ENCODE results near the gene PCNX2. TPM values are rescaled to one million over a fixed set of nuclear protein-coding genes. Genes with fewer than 3 reads are reported as not detected.

The PCNX2 gene
- total RNA-seq, 2 donors from 2014 or later = 23.9 to 39.1 TPM

DNA sequence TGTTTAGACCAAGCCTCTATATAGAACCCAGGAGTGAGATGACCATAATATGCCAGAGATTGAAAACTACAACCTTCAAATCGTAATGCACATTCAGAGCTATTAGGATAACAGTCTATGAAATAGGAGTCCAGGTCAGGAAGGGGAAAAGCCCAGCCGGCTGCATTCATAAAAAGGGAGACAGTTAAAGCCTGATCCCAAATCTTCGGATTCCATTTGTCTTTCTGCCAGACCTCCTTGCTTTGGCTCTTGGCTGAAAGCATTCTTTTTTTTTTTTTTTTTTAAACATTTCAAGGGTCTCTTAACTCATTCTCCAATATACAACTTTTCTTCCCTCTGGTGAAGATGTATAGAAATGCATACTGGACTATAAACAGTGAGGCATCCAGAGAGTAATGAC, 264.0 kb downstream of the PCNX2 start:
- no peaks in the 10 kb centered on the region for H3K9me3 ChIP-seq (ENCODE audit: control insufficient read depth, low read length)
- DNase-seq = no peak
- peaks cover 5% of the 10 kb centered on the region for H3K36me3 Mint-ChIP-seq (ENCODE audit: low read depth)
- no peak overlapping the region for H3K27ac ChIP-seq (ENCODE audit: low read depth, low read length)
- peaks cover 27% of the 10 kb centered on the region for H3K27me3 Mint-ChIP-seq (ENCODE audit: insufficient read depth)
- H3K4me3 ChIP-seq (ENCODE audit: low read length) = no peak overlapping the region
- H3K27ac Mint-ChIP-seq = no peak overlapping the region
- H3K4me1 ChIP-seq (ENCODE audit: control insufficient read depth, insufficient read depth, low read length) = peaks cover 8% of the 10 kb centered on the region
- TF ChIP-seq, protein P1, sequence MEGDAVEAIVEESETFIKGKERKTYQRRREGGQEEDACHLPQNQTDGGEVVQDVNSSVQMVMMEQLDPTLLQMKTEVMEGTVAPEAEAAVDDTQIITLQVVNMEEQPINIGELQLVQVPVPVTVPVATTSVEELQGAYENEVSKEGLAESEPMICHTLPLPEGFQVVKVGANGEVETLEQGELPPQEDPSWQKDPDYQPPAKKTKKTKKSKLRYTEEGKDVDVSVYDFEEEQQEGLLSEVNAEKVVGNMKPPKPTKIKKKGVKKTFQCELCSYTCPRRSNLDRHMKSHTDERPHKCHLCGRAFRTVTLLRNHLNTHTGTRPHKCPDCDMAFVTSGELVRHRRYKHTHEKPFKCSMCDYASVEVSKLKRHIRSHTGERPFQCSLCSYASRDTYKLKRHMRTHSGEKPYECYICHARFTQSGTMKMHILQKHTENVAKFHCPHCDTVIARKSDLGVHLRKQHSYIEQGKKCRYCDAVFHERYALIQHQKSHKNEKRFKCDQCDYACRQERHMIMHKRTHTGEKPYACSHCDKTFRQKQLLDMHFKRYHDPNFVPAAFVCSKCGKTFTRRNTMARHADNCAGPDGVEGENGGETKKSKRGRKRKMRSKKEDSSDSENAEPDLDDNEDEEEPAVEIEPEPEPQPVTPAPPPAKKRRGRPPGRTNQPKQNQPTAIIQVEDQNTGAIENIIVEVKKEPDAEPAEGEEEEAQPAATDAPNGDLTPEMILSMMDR (conservative IDR thresholded peaks at IDR 0.05) = no peak
- WGBS, 2 experiments (ENCODE audit: insufficient coverage in 1 of 2, insufficient read length in 1 of 2) = 91 to 100% methylated on average over 2 to 3 of the region's 3 CpGs
- no peak overlapping the region for H3K4me3 Mint-ChIP-seq
- no peak overlapping the region for H3K9ac ChIP-seq (ENCODE audit: extremely low read depth, low read length, poor library complexity, severe bottlenecking)
- H3K36me3 ChIP-seq (ENCODE audit: control insufficient read depth, insufficient read depth, low read length) = no peaks in the 10 kb centered on the region
- H3K27me3 ChIP-seq (ENCODE audit: control insufficient read depth, insufficient read depth, low read length, poor library complexity, severe bottlenecking) = peaks cover 23% of the 10 kb centered on the region
- H3K9me3 Mint-ChIP-seq = no peaks in the 10 kb centered on the region
- H3K4me1 Mint-ChIP-seq = peaks cover 32% of the 10 kb centered on the region

- H3K9me3 Mint-ChIP-seq = no peaks in the 10 kb centered on the region
- no peak overlapping the region for H3K27ac Mint-ChIP-seq
- peaks cover 16% of the 10 kb centered on the region for H3K27me3 ChIP-seq (ENCODE audit: control insufficient read depth, insufficient read depth, low read length, poor library complexity, severe bottlenecking)
- no peak for DNase-seq
- H3K27me3 Mint-ChIP-seq (ENCODE audit: insufficient read depth) = peaks cover 34% of the 10 kb centered on the region
- H3K36me3 Mint-ChIP-seq (ENCODE audit: low read depth) = peaks cover 5% of the 10 kb centered on the region
- H3K4me3 Mint-ChIP-seq = no peak overlapping the region
- 85 to 86% methylated on average over 5 of the region's 5 CpGs for WGBS, 2 experiments (ENCODE audit: insufficient coverage in 1 of 2, insufficient read length in 1 of 2)
- peaks cover 15% of the 10 kb centered on the region for H3K4me1 Mint-ChIP-seq
- H3K4me3 ChIP-seq (ENCODE audit: low read length) = no peak overlapping the region
- H3K36me3 ChIP-seq (ENCODE audit: control insufficient read depth, insufficient read depth, low read length) = no peaks in the 10 kb centered on the region
- TF ChIP-seq, protein P1 (conservative IDR thresholded peaks at IDR 0.05) = no peak
- H3K9me3 ChIP-seq (ENCODE audit: control insufficient read depth, low read length) = no peaks in the 10 kb centered on the region
- H3K4me1 ChIP-seq (ENCODE audit: control insufficient read depth, insufficient read depth, low read length) = no peaks in the 10 kb centered on the region
- H3K27ac ChIP-seq (ENCODE audit: low read depth, low read length) = no peak overlapping the region
- H3K9ac ChIP-seq (ENCODE audit: extremely low read depth, low read length, poor library complexity, severe bottlenecking) = no peak overlapping the region
Measured at GRCh38 chr1:233027046-233027445, 268.5 kb downstream of the PCNX2 start.

GRCh38 chr1:233025567-233025966, 270.0 kb downstream of the PCNX2 start:
- H3K27ac Mint-ChIP-seq = no peak overlapping the region
- DNase-seq = no peak

More at GRCh38 chr1:233025567-233025966, 270.0 kb downstream of the PCNX2 start:
- Mint-ChIP-seq H3K36me3 (ENCODE audit: low read depth) (peaks cover 5% of the 10 kb centered on the region), H3K4me3 (no peak overlapping the region), H3K9me3 (no peaks in the 10 kb centered on the region), H3K4me1 (peaks cover 17% of the 10 kb centered on the region), H3K27me3 (ENCODE audit: insufficient read depth) (peaks cover 44% of the 10 kb centered on the region)
- H3K27me3 ChIP-seq (ENCODE audit: control insufficient read depth, insufficient read depth, low read length, poor library complexity, severe bottlenecking) = peaks cover 26% of the 10 kb centered on the region
- H3K27ac ChIP-seq (ENCODE audit: low read depth, low read length) = no peak overlapping the region
- H3K36me3 ChIP-seq (ENCODE audit: control insufficient read depth, insufficient read depth, low read length) = no peaks in the 10 kb centered on the region
- no peak overlapping the region for H3K4me3 ChIP-seq (ENCODE audit: low read length)
- no peak overlapping the region for H3K9ac ChIP-seq (ENCODE audit: extremely low read depth, low read length, poor library complexity, severe bottlenecking)
- TF ChIP-seq, protein P1 (conservative IDR thresholded peaks at IDR 0.05) = no peak
- H3K4me1 ChIP-seq (ENCODE audit: control insufficient read depth, insufficient read depth, low read length) = no peaks in the 10 kb centered on the region
- WGBS, 2 experiments (ENCODE audit: insufficient coverage in 1 of 2, insufficient read length in 1 of 2) = 83 to 100% methylated on average over 1 to 2 of the region's 2 CpGs
- no peaks in the 10 kb centered on the region for H3K9me3 ChIP-seq (ENCODE audit: control insufficient read depth, low read length)

Measured in endodermal cell (in vitro differentiated cells).